Astrocyte (in vitro differentiated cells and primary cell): Measurements from ENCODE around the gene DSCAM. TPM values are rescaled to one million over a fixed set of nuclear protein-coding genes. Genes with fewer than 3 reads are reported as not detected.

Experiments used
- DNase-seq: peaks from one replicate; pipeline ENCODE4 v3.0.0-alpha.2; 2010; ENCODE audit warnings: low read depth
- FAIRE-seq: peaks from 2 replicates; lab custom pipeline; 2011; peaks lifted over from hg19 to GRCh38; lab: Jason Lieb, UNC
- H2AFZ ChIP-seq: 2 replicates; pipeline ENCODE4 v1.6.0; 2012; ENCODE audit warnings: low read depth, low read length, inconsistent platforms
- H3K27ac ChIP-seq: 2 replicates; pipeline ENCODE4 v1.5.1; 2011; ENCODE audit warnings: low read depth, low read length, inconsistent platforms
- H3K27me3 ChIP-seq: 2 replicates; pipeline ENCODE4 v1.6.0; 2011; ENCODE audit warnings: low read length, inconsistent platforms; ENCODE audit not compliant: insufficient read depth
- H3K36me3 ChIP-seq: 2 replicates; pipeline ENCODE4 v1.5.1; 2011; ENCODE audit warnings: low read length, inconsistent platforms; ENCODE audit not compliant: insufficient read depth
- H3K4me1 ChIP-seq: 2 replicates; pipeline ENCODE4 v1.5.1; 2011; ENCODE audit warnings: low read length, inconsistent platforms; ENCODE audit not compliant: insufficient read depth
- H3K4me2 ChIP-seq: 2 replicates; pipeline ENCODE4 v1.6.0; 2012; ENCODE audit warnings: low read length, inconsistent platforms
- H3K4me3 ChIP-seq: 2 replicates; pipeline ENCODE4 v1.5.1; 2011; ENCODE audit warnings: low read depth, mild to moderate bottlenecking, low read length, inconsistent platforms; ENCODE audit not compliant: insufficient read depth
- H3K79me2 ChIP-seq: 2 replicates; pipeline ENCODE4 v1.6.0; 2012; ENCODE audit warnings: mild to moderate bottlenecking, low read length, inconsistent platforms; ENCODE audit not compliant: insufficient read depth
- H3K9ac ChIP-seq: 2 replicates; pipeline ENCODE4 v1.6.0; 2012; ENCODE audit warnings: mild to moderate bottlenecking, low read length, inconsistent platforms
- H3K9me3 ChIP-seq: 2 replicates; pipeline ENCODE4 v1.5.1; 2012; ENCODE audit warnings: low read depth, mild to moderate bottlenecking, low read length, inconsistent platforms; ENCODE audit not compliant: insufficient read depth
- H4K20me1 ChIP-seq: 2 replicates; pipeline ENCODE4 v1.6.0; 2012; ENCODE audit warnings: low read length, inconsistent platforms; ENCODE audit not compliant: insufficient read depth
- H3K27ac Mint-ChIP-seq: one replicate; pipeline ENCODE4 v1.8.0; 2021; ENCODE audit warnings: mild to moderate bottlenecking, mixed read lengths; ENCODE audit not compliant: unreplicated experiment
- H3K27me3 Mint-ChIP-seq: one replicate; pipeline ENCODE4 v1.8.0; 2021; ENCODE audit warnings: low read depth, mixed read lengths; ENCODE audit not compliant: unreplicated experiment
- H3K36me3 Mint-ChIP-seq: one replicate; pipeline ENCODE4 v1.8.0; 2021; ENCODE audit warnings: low read depth, mixed read lengths; ENCODE audit not compliant: unreplicated experiment
- H3K4me1 Mint-ChIP-seq: one replicate; pipeline ENCODE4 v1.8.0; 2021; ENCODE audit warnings: low read depth, mixed read lengths; ENCODE audit not compliant: unreplicated experiment
- H3K4me3 Mint-ChIP-seq: one replicate; pipeline ENCODE4 v1.8.0; 2021; ENCODE audit warnings: mild to moderate bottlenecking, moderate library complexity, mixed read lengths; ENCODE audit not compliant: unreplicated experiment
- H3K9me3 Mint-ChIP-seq: one replicate; pipeline ENCODE4 v1.8.0; 2021; ENCODE audit warnings: mild to moderate bottlenecking, mixed read lengths; ENCODE audit not compliant: unreplicated experiment
- CTCF ChIP-seq: IDR thresholded peaks from 2 replicates; pipeline ENCODE4 v1.5.1; 2011; ENCODE audit warnings: low read depth, mild to moderate bottlenecking, inconsistent platforms, low read length, moderate library complexity; ENCODE audit not compliant: insufficient read depth
- EZH2 ChIP-seq: IDR thresholded peaks from 2 replicates; pipeline ENCODE4 v1.6.1; 2012; ENCODE audit warnings: mild to moderate bottlenecking, low read length, inconsistent platforms; ENCODE audit not compliant: insufficient read depth
- total RNA-seq: library from RNA; stranded (reverse); gene quantifications from 2 replicates; pipeline ENCODE4 v1.2.1, GENCODE V29; 2021

The DSCAM gene
- total RNA-seq, 1 donor from 2014 or later: 0.18 TPM

- Mint-ChIP-seq H3K27me3 (no peaks in the 10 kb centered on the region), H3K36me3 (no peaks in the 10 kb centered on the region), H3K4me3 (no peak overlapping the region), H3K27ac (no peak overlapping the region), H3K9me3 (no peaks in the 10 kb centered on the region), H3K4me1 (no peaks in the 10 kb centered on the region)
- no peak for DNase-seq
- TF ChIP-seq CTCF (no peak), EZH2 (no peak)
- no peak overlapping the region for H3K4me3 ChIP-seq
- no peaks in the 10 kb centered on the region for H4K20me1 ChIP-seq
- no peak overlapping the region for H3K4me2 ChIP-seq
- H2AFZ ChIP-seq: no peak overlapping the region
- no peak overlapping the region for H3K9ac ChIP-seq
- no peaks in the 10 kb centered on the region for H3K36me3 ChIP-seq
- no peaks in the 10 kb centered on the region for H3K27me3 ChIP-seq
- H3K9me3 ChIP-seq: no peaks in the 10 kb centered on the region
- FAIRE-seq: no peak
- no peaks in the 10 kb centered on the region for H3K79me2 ChIP-seq
- no peak overlapping the region for H3K27ac ChIP-seq
- H3K4me1 ChIP-seq: no peaks in the 10 kb centered on the region
These were observed 862.5 kb downstream of the DSCAM start for GRCh38 chr21:39984286-39984991.

- Histone ChIP-seq H3K4me3 (no peak overlapping the region), H3K9me3 (no peaks in the 10 kb centered on the region), H3K9ac (no peak overlapping the region), H3K27ac (no peak overlapping the region), H4K20me1 (no peaks in the 10 kb centered on the region), H3K4me1 (no peaks in the 10 kb centered on the region), H2AFZ (no peak overlapping the region), H3K36me3 (no peaks in the 10 kb centered on the region), H3K27me3 (no peaks in the 10 kb centered on the region), H3K4me2 (no peak overlapping the region), H3K79me2 (no peaks in the 10 kb centered on the region)
- H3K27ac Mint-ChIP-seq: no peak overlapping the region
- DNase-seq: no peak
- H3K4me3 Mint-ChIP-seq: no peak overlapping the region
- no peak for TF ChIP-seq CTCF
- TF ChIP-seq EZH2: no peak
- no peaks in the 10 kb centered on the region for H3K4me1 Mint-ChIP-seq
- no peaks in the 10 kb centered on the region for H3K36me3 Mint-ChIP-seq
- FAIRE-seq: no peak
- H3K27me3 Mint-ChIP-seq: peaks cover 4% of the 10 kb centered on the region
- peaks cover 8% of the 10 kb centered on the region for H3K9me3 Mint-ChIP-seq
These were observed 866.6 kb downstream of the DSCAM start for GRCh38 chr21:39980241-39980820.

- peaks cover 4% of the 10 kb centered on the region for H3K27me3 Mint-ChIP-seq
- no peak overlapping the region for H3K27ac ChIP-seq
- no peaks in the 10 kb centered on the region for H3K79me2 ChIP-seq
- H3K9me3 ChIP-seq: no peaks in the 10 kb centered on the region
- H3K4me3 ChIP-seq: no peak overlapping the region
- H3K36me3 Mint-ChIP-seq: no peaks in the 10 kb centered on the region
- no peak overlapping the region for H3K9ac ChIP-seq
- H3K4me3 Mint-ChIP-seq: no peak overlapping the region
- H3K9me3 Mint-ChIP-seq: peaks cover 8% of the 10 kb centered on the region
- no peaks in the 10 kb centered on the region for H3K36me3 ChIP-seq
- DNase-seq (no peak), FAIRE-seq (no peak)
- TF ChIP-seq EZH2 (no peak), CTCF (no peak)
- no peaks in the 10 kb centered on the region for H4K20me1 ChIP-seq
- H3K4me2 ChIP-seq: no peak overlapping the region
- no peaks in the 10 kb centered on the region for H3K4me1 Mint-ChIP-seq
- no peaks in the 10 kb centered on the region for H3K27me3 ChIP-seq
- no peak overlapping the region for H2AFZ ChIP-seq
- no peak overlapping the region for H3K27ac Mint-ChIP-seq
- no peaks in the 10 kb centered on the region for H3K4me1 ChIP-seq
These were observed 867.6 kb downstream of the DSCAM start for GRCh38 chr21:39979321-39979720.
